AG04449 (cell line): ENCODE data around the gene AGAP3.

Experiments
- CTCF ChIA-PET: fragments of 350-600 bp; formaldehyde crosslinking; extraction: SDS; loops from one replicate; lab custom pipeline; 2021; ENCODE audit warnings: antibody characterized with exemption; lab: Yijun Ruan, JAX
- POLR2A ChIA-PET: fragments of 400-600, 350-600 bp; formaldehyde crosslinking; extraction: SDS; loops from one replicate; lab custom pipeline; 2020; ENCODE audit warnings: antibody characterized with exemption, inconsistent platforms; lab: Yijun Ruan, JAX
- DNase-seq: peaks from one replicate; pipeline ENCODE4 v3.0.0-alpha.2; 2010; ENCODE audit warnings: low read depth, low spot score
- H3K4me3 ChIP-seq: 2 replicates; pipeline ENCODE4 v1.5.1; 2011; ENCODE audit warnings: low read depth, mild to moderate bottlenecking, control low read depth, low read length
- TF ChIP-seq, protein P1 (sequence below): IDR thresholded peaks from one replicate; pipeline ENCODE4 v1.5.1; 2011; ENCODE audit warnings: mild to moderate bottlenecking, moderate library complexity, low read length, control low read depth, inconsistent platforms; ENCODE audit not compliant: insufficient read depth; ENCODE audit errors: missing control alignments

The AGAP3 gene

GRCh38 chr7:151113344-151114150, 27.3 kb downstream of the AGAP3 start:
- H3K4me3 ChIP-seq: peak overlapping the region; percentile 33
- TF ChIP-seq, protein P1, sequence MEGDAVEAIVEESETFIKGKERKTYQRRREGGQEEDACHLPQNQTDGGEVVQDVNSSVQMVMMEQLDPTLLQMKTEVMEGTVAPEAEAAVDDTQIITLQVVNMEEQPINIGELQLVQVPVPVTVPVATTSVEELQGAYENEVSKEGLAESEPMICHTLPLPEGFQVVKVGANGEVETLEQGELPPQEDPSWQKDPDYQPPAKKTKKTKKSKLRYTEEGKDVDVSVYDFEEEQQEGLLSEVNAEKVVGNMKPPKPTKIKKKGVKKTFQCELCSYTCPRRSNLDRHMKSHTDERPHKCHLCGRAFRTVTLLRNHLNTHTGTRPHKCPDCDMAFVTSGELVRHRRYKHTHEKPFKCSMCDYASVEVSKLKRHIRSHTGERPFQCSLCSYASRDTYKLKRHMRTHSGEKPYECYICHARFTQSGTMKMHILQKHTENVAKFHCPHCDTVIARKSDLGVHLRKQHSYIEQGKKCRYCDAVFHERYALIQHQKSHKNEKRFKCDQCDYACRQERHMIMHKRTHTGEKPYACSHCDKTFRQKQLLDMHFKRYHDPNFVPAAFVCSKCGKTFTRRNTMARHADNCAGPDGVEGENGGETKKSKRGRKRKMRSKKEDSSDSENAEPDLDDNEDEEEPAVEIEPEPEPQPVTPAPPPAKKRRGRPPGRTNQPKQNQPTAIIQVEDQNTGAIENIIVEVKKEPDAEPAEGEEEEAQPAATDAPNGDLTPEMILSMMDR: peak; percentile 7
- peak; percentile 53 for DNase-seq
- CTCF ChIA-PET: interaction anchor here (0.7 to 16.7 kb wide), 22 partner anchors 7 to 215 kb away, joined by 3 to 347 read pairs (median 6); partner anchors contain the start of genes ABCB8, AGAP3, ATG9B and CDK5
- POLR2A ChIA-PET: interaction anchor here (0.7 to 1.2 kb wide), 6 partner anchors 18 to 85 kb away, joined by 3 to 5 read pairs (median 3); partner anchors contain the start of genes ABCB8 and FASTK

- POLR2A ChIA-PET: interaction anchor here (0.8 to 1.2 kb wide), 2 partner anchors 22 to 86 kb away, joined by 3 to 5 read pairs; partner anchors contain the start of gene ABCB8
These were observed 28.1 kb downstream of the AGAP3 start for GRCh38 chr7:151114151-151115090.

DNA sequence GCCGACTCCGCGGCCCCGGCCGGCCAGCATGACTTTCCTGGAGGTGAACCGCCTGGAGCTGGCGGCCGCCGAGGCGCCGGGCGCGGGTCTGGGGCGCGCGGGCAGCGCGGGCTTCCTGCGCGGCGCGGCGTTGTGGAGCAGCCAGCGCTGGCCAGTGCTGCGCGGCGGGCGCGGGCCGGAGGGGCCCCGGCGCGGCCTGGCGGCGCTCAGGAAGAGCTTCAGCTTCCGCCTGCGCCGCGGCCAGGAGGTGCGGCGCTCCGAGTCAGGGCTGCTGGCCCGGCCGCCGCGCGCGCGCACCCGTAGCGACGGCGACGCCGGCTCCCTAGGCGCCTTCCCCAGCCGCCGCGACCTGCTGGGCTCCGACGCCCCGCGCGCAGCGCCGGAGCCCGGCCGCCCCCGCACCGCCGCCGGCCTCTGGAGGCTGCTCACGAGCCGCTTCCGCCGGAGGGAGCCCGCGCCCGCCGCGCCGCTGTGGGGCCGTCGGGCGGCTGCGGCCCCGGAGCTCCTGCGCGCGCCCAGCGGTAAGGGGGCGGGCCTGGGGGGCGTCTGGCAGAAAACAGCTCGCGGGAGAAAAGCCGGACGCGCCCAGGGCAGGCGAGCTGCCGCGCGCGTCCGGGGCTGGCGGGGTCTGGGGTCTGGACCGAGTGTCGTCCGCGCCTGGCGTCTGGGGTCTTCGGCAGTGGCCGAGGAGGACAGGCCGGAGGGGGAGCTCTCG, 29.0 kb downstream of the AGAP3 start:
- CTCF ChIA-PET: interaction anchor here (0.7 to 16.7 kb wide), 10 partner anchors 9 to 217 kb away, joined by 3 to 347 read pairs (median 4); partner anchors contain the start of genes AGAP3, ATG9B, FASTK and TMUB1
- TF ChIP-seq, protein P1: no peak
- POLR2A ChIA-PET: no interaction called here
- DNase-seq: no peak
- H3K4me3 ChIP-seq: peak overlapping the region; percentile 12; the same call in 1 of the 2 replicates

More at GRCh38 chr7:151114151-151115090, 28.1 kb downstream of the AGAP3 start:
- CTCF ChIA-PET: interaction anchor here (0.7 to 16.7 kb wide), 16 partner anchors 8 to 216 kb away, joined by 3 to 347 read pairs (median 29); partner anchors contain the start of genes AGAP3, ATG9B, FASTK and TMUB1
- TF ChIP-seq, protein P1: no peak
- H3K4me3 ChIP-seq: peak overlapping the region; percentile 33
- no peak for DNase-seq

GRCh38 chr7:151115836-151116418, 29.7 kb downstream of the AGAP3 start:
- TF ChIP-seq, protein P1: no peak
- H3K4me3 ChIP-seq: peak overlapping the region; percentile 8; the same call in 1 of the 2 replicates
- ChIA-PET CTCF (interaction anchor here (0.7 to 16.7 kb wide), 9 partner anchors 8 to 218 kb away, joined by 3 to 347 read pairs (median 4); partner anchors contain the start of genes AGAP3, ATG9B, FASTK and TMUB1), POLR2A (no interaction called here)
- no peak for DNase-seq
